GM06990 (cell line): ENCODE results near the gene SZT2.

ENCODE experiments used
- DNase-seq: peaks from one replicate; pipeline ENCODE4 v3.0.0-alpha.2; 2011; ENCODE audit not compliant: insufficient read length; ENCODE audit errors: extremely low read depth
- H3K27me3 ChIP-seq: replicated peaks from 2 replicates; pipeline ENCODE4 v1.6.0; 2011; ENCODE audit warnings: low read length; ENCODE audit not compliant: control insufficient read depth, insufficient read depth
- H3K36me3 ChIP-seq: 2 replicates; pipeline ENCODE4 v1.5.1; 2011; ENCODE audit warnings: low read length; ENCODE audit not compliant: control insufficient read depth, insufficient read depth
- H3K4me3 ChIP-seq: replicated peaks from 2 replicates; pipeline ENCODE4 v1.5.1; 2011; ENCODE audit warnings: low read depth, mild to moderate bottlenecking, control low read depth, low read length
- TF ChIP-seq, protein P1 (sequence below): IDR thresholded peaks from 2 replicates; pipeline ENCODE4 v1.5.1; 2011; ENCODE audit warnings: low read length, control low read depth, mild to moderate bottlenecking, inconsistent platforms; ENCODE audit not compliant: insufficient read depth, poor library complexity, severe bottlenecking

The SZT2 gene

DNA sequence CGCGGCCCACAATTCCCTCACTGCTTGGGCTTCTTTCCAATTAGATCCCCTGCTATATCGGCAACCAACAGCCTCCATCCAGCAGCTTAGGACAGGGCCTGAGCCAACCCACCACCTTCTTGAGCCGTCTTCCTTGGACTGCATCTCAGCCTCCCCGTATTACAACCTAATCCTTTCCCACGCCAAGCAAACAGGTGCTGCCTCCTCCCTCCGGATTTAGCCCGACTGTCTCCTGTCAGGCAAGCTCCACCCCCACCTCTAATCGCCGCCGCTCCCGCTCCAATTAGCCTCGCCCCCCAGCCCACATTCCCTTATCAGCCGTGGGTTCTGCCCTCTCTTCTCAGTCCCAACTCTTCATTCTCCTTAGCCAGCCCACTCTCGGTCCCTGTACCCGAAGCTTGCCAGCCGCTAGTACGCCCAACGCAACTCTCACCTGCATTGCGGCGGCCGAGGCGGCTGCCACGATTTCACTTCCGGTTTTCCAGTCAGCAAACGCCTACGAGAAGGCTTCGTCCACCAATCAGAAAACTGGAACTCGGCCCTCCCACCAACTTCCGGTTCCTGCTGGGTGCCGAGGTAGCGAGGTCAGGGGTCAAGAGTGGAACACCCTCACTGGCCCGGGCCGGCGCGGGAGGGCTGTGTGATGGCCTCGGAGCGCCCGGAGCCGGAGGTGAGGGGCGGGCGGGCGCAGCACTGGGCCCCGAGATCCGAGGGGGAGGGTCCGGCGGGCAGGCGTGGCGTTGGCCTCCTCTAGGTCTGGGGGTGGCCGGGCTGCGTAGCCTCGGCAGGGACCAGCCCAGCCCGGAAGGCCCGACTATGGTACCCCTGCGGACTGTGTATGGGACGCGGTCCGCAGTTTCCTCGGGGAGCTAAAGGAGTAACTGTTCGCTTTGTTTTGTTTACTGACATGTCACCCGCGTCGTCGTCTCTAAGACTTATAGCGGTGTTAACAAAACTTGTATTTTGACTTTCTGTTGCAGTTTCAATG lies at the start of gene SZT2, which contains the start of gene MED8:
Gene SZT2 (plus strand): TSS at position 574 of the 988 bp plus-strand sequence. CDS start 70 bp downstream, at position 644.
Gene MED8 (minus strand): TSS at position 475 of the 988 bp plus-strand sequence. CDS start 36 bp downstream, at position 439.
- H3K4me3 ChIP-seq: peak within 1 kb of the TSS; percentile 94
- TF ChIP-seq, protein P1, sequence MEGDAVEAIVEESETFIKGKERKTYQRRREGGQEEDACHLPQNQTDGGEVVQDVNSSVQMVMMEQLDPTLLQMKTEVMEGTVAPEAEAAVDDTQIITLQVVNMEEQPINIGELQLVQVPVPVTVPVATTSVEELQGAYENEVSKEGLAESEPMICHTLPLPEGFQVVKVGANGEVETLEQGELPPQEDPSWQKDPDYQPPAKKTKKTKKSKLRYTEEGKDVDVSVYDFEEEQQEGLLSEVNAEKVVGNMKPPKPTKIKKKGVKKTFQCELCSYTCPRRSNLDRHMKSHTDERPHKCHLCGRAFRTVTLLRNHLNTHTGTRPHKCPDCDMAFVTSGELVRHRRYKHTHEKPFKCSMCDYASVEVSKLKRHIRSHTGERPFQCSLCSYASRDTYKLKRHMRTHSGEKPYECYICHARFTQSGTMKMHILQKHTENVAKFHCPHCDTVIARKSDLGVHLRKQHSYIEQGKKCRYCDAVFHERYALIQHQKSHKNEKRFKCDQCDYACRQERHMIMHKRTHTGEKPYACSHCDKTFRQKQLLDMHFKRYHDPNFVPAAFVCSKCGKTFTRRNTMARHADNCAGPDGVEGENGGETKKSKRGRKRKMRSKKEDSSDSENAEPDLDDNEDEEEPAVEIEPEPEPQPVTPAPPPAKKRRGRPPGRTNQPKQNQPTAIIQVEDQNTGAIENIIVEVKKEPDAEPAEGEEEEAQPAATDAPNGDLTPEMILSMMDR: no peak
- no peaks in the 10 kb centered on the region for H3K27me3 ChIP-seq
- DNase-seq: peak; percentile 88
- peaks cover 9% of the 10 kb centered on the region for H3K36me3 ChIP-seq

DNA sequence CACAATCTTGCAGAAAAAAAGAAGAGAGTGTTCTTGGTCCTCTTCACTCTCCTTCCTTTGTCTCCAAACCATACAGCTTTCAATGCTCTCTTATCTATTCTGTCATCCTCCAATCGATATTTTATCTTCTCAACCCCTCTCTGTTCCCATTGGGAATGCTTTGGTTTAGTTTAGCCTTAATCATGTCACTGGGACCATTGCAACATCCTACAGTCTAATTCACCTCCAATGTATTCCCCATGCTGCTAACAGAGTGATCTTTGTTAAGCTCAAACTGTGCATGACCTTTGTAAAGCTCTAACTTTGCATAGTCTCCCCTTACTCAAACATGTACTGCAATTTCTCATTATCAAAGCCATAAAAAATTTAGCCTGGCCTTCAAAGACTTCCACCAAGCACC lies 49.1 kb upstream of the SZT2 start:
- no peaks in the 10 kb centered on the region for H3K27me3 ChIP-seq
- no peak for DNase-seq
- H3K36me3 ChIP-seq: no peaks in the 10 kb centered on the region
- TF ChIP-seq, protein P1: no peak
- H3K4me3 ChIP-seq: no peak overlapping the region

DNA sequence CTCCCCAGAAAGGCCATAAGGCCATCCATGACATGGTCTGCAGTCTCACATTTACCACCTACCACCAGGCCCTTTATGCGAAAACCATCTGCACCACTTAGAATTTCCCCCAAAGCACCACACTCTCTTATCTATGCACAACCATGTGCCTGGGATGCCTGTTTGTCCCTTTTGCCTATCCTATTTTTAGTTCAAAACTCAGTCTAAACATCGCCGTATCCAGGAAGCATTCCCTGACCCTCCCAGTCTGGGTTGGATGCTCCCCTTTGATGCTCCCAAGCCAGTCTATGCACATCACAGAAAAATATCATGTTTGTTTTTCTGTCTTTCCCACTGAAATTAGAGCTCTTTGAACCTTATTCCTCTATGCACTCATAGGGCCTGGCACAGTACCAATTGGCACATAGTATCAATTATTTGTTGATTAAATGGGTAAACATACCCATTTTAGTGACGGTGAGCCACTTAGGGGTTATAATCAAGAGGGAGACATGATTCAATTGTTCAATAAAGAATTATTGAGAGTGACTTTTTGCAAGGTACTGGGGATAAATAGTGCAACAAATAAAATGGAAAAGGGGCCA lies 45.3 kb upstream of the SZT2 start:
- TF ChIP-seq, protein P1: no peak
- Histone ChIP-seq H3K36me3 (no peaks in the 10 kb centered on the region), H3K4me3 (no peak overlapping the region), H3K27me3 (no peaks in the 10 kb centered on the region)
- no peak for DNase-seq

DNA sequence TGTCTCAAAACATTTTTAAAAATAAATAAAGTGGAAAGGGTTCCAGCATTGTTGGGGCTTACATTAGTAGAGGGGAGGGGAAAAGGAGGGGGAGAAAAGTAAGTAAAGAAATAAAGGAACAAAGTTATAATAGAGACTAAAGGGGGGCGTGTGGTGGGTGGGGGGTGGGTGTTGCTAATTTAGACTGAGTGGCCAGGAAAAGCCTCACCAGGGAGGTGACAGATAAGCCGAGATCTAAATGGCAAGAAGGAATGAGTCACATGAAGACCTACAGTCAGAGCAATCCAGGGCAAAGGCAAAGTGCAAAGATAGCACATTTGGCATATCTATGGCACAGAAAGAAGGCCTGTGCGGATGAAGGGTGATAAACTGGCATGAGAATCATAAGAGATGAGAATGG lies 44.6 kb upstream of the SZT2 start:
- no peaks in the 10 kb centered on the region for H3K36me3 ChIP-seq
- no peak for DNase-seq
- H3K4me3 ChIP-seq: no peak overlapping the region
- TF ChIP-seq, protein P1: no peak
- no peaks in the 10 kb centered on the region for H3K27me3 ChIP-seq

DNA sequence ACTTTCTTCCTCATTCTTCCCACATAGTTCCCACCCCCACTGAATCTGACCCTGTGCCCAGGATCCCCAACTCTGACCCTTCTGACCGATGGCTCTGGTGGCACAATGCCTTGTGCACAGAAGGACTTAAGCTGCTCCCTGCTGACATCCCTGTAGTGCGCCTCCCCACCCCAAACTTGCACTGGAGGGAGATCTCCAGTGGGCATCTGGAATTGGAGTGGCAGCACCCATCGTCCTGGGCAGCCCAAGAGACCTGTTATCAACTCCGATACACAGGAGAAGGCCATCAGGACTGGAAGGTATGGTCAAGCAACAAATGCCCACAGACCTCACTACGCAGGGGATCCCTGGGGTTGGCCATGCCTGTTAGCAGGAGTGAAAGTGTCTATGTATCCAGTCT lies 43.1 kb upstream of the SZT2 start:
- TF ChIP-seq, protein P1: no peak
- no peak overlapping the region for H3K4me3 ChIP-seq
- no peaks in the 10 kb centered on the region for H3K36me3 ChIP-seq
- no peaks in the 10 kb centered on the region for H3K27me3 ChIP-seq
- DNase-seq: no peak
